Upper lobe of right lung (tissue), 1 donor: ENCODE measurements around the gene D2HGDH. TPM values are rescaled to one million over a fixed set of nuclear protein-coding genes. Genes with fewer than 3 reads are reported as not detected.

Experiments used
- ATAC-seq: fragments of 200-7000 bp; cut with Tn5 transposase; one replicate; pipeline ENCODE4 v1.9.1; 2020; ENCODE audit warnings: mild to moderate bottlenecking, moderate library complexity
- DNase-seq: peaks from one replicate; pipeline ENCODE4 v3.0.0-alpha.2; 2020
- H3K27ac ChIP-seq: fragments of 200-600 bp; one replicate; pipeline ENCODE4 v1.8.0; 2022
- H3K27me3 ChIP-seq: fragments of 200-600 bp; one replicate; pipeline ENCODE4 v1.8.0; 2022; ENCODE audit warnings: mild to moderate bottlenecking
- H3K36me3 ChIP-seq: fragments of 200-600 bp; one replicate; pipeline ENCODE4 v1.8.0; 2022
- H3K4me1 ChIP-seq: fragments of 200-600 bp; one replicate; pipeline ENCODE4 v1.8.0; 2022
- H3K4me3 ChIP-seq: fragments of 200-600 bp; one replicate; pipeline ENCODE4 v1.8.0; 2022; ENCODE audit warnings: mild to moderate bottlenecking
- H3K9me3 ChIP-seq: fragments of 200-600 bp; one replicate; pipeline ENCODE4 v1.8.0; 2022
- intact Hi-C: fragments of 100-400 bp; cut with DNase I; formaldehyde crosslinking; loops from one replicate; pipeline ENCODE4 v1.11.0; 2022
- total RNA-seq: library from RNA; stranded (reverse); fragmentation: NEBNext Ultra II Directional; extraction: Animal tissue kit (Norgen Biotek cat#: 25700); gene quantifications from one replicate; pipeline ENCODE4 v1.2.1, GENCODE V29; 2021
- TF ChIP-seq, protein P1 (sequence below): fragments of 200-600 bp; IDR thresholded peaks from one replicate; pipeline ENCODE4 v1.8.0; 2022; ENCODE audit warnings: antibody characterized with exemption
- donor health status: DM: no; HTN: yes; CAD: no; lungs with severe emphysema.

D2HGDH gene
- total RNA-seq, 1 donor from 2014 or later: 28.8 TPM

DNA sequence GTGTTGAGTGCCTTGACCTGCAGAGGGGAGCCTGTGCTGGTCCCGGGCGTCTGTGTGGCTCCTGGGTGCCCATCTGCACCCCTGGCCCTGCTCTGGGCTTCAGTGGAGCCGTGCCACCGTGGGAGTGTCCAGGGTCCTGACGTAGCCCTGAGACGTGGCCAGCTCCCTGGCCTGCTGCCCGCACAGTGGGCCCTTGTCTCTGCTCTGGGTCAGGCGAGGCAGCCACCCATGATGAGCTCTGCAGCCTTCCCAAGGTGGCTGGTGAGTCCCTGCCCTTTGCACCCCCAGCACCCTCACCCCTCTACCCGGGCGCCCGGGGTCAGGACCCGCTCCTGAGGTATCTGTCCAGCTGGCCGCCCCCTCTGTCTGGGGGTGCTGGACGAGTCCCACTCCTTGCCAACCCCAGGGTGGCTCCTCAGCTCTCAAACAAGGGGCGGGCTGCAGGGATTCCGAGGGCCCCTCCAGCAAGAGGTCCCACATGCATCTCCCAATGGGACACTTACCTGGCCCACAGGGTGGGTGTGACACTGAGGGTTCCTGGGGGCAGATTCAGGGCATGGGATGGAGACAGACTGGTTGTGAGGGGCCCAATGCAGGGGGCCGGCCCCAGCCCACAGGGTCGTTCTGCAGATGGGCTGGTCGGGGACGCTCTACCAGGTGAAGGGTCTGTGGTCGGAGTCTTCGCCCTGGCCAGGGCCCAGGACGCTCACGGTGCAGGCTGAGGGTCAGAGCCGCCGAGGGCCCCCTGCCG, 76.9 kb downstream of the D2HGDH start:
- Histone ChIP-seq H3K9me3 (no peaks in the 10 kb centered on the region), H3K36me3 (no peaks in the 10 kb centered on the region), H3K4me3 (no peak overlapping the region), H3K27ac (no peak overlapping the region), H3K4me1 (no peaks in the 10 kb centered on the region), H3K27me3 (no peaks in the 10 kb centered on the region)
- ATAC-seq: no peak
- TF ChIP-seq, protein P1, sequence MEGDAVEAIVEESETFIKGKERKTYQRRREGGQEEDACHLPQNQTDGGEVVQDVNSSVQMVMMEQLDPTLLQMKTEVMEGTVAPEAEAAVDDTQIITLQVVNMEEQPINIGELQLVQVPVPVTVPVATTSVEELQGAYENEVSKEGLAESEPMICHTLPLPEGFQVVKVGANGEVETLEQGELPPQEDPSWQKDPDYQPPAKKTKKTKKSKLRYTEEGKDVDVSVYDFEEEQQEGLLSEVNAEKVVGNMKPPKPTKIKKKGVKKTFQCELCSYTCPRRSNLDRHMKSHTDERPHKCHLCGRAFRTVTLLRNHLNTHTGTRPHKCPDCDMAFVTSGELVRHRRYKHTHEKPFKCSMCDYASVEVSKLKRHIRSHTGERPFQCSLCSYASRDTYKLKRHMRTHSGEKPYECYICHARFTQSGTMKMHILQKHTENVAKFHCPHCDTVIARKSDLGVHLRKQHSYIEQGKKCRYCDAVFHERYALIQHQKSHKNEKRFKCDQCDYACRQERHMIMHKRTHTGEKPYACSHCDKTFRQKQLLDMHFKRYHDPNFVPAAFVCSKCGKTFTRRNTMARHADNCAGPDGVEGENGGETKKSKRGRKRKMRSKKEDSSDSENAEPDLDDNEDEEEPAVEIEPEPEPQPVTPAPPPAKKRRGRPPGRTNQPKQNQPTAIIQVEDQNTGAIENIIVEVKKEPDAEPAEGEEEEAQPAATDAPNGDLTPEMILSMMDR: no peak
- peak; percentile 63 for DNase-seq
- intact Hi-C loops: no loop called here

DNA sequence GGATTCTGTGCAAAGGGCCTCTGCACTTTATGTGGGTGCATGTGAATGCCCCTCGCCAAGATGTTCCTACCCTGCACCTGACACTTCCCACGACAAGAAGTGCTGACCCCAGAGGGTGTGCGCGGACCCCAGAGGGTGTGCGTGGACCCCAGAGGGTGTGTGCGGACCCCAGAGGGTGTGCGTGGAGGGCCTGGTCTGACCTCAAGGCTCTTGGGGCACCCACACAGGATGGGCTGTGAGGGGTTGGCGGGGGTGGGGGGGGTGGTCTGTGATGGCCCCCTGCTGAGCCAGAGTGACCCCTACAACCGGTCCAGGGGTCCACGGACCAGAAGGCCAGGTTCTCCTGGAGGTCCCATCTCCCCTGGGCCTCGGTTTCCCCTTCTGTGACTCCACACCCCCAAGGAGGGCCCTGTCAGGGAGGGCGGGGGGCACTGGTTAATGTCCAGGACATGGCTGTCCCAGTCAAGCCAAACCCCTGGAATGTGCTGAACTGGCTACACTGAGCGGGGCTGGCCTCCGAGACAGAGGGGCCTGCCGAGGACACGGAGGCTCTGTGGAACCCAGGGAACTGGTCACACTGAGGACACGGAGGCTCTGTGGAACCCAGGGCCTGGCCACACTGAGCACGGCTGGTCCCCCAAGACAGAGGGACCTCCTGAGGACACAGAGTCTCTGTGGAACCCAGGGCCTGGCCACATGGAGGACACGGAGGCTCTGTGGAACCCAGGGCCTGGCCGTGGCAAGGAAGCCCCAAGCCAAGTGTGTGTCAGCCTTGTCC, 77.7 kb downstream of the D2HGDH start:
- ATAC-seq: no peak
- no peak overlapping the region for H3K4me3 ChIP-seq
- no peaks in the 10 kb centered on the region for H3K36me3 ChIP-seq
- no peak overlapping the region for H3K27ac ChIP-seq
- no peaks in the 10 kb centered on the region for H3K27me3 ChIP-seq
- no peaks in the 10 kb centered on the region for H3K4me1 ChIP-seq
- intact Hi-C loops: no loop called here
- TF ChIP-seq, protein P1: no peak
- peak; percentile 57 for DNase-seq
- H3K9me3 ChIP-seq: no peaks in the 10 kb centered on the region

DNA sequence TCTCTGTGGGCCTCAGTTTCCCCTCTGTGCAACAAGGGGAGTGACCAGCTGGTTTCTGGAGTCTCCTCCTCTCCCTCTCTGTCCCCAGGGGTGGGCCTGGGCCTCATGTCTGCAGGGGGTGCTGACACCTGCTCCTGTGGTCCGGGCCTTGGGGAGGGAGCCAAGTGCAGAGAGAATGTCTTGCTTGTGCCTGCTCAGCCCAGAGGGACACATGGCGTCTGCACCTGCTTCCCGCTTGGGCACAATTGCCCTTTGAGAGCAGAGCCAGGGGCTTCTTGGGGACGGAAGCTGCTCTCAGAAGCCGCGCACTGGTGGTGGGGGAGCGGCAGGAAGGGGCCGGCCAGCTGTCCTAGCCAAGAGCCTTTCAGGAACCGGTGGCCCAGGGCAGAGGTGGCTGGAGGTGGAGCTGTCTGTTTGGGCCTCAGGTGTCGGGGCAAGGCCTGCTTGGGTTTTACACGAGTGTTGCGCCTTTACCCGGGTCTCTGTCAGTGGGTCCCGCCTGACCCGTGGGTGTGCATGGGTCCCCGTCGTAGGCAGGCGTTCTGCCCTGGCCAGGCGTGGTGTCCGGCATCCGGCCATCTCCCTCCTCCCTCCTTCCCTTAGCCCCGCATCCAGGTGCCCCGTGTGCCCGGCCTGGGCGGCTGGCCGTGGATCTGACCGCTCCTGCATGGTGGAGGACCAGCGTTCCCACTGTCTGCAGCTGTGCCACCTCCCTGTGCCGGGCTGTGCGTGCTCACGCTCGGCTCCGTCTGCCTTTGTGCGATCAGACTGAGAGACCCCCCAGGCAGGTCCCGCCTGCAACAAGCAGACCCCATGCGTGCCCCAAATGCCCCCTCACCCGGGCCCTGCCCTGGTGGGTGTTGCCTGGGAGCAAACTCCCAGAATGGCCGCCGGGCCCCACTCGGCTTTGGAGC, 78.6 kb downstream of the D2HGDH start:
- intact Hi-C loops: no loop called here
- peak; percentile 66 for DNase-seq
- H3K4me1 ChIP-seq: no peaks in the 10 kb centered on the region

DNA sequence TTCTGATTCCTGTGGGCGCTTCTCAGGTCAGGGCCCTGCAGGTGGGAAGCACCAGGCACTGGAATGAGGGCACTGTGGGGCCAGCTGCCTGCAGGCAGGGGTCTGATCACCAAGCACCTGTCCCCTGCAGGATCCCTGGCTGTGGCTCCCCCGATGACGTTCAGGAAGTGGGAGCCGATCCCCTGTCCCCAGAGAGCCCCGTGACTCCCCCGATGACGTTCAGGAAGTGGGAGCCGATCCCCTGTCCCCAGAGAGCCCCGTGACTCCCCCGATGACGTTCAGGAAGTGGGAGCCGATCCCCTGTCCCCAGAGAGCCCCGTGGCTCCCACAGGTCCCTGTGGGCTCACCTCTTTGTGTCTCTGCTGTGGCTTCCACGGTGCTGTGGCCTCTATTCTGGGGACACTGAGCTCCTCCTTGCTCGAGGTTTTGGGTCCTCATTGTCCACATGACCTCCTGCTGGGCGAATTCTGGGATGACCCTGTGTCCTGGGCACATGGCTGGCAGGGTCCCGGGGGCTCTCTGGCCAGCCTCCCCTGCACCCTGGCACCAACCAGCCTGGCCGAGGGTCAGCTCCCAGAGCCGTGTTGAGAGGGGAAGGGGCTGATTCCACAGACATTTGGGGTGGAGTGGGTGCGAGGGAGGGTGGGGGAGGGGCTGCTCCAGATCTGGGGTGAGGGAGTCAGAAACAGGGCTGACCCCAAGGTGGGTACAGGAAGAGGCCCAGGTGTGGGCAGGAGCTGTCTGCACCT, 79.4 kb downstream of the D2HGDH start:
- H3K27ac ChIP-seq: no peak overlapping the region
- no peaks in the 10 kb centered on the region for H3K27me3 ChIP-seq
- H3K4me1 ChIP-seq: no peaks in the 10 kb centered on the region
- H3K9me3 ChIP-seq: no peaks in the 10 kb centered on the region
- intact Hi-C loops: no loop called here
- H3K36me3 ChIP-seq: no peaks in the 10 kb centered on the region
- H3K4me3 ChIP-seq: no peak overlapping the region
- DNase-seq (peak; percentile 34), ATAC-seq (no peak)
- TF ChIP-seq, protein P1: no peak

More for the DNA sequence above, 78.6 kb downstream of the D2HGDH start:
- TF ChIP-seq, protein P1: no peak
- ATAC-seq: no peak
- no peaks in the 10 kb centered on the region for H3K27me3 ChIP-seq
- no peaks in the 10 kb centered on the region for H3K9me3 ChIP-seq
- no peaks in the 10 kb centered on the region for H3K36me3 ChIP-seq
- no peak overlapping the region for H3K4me3 ChIP-seq
- no peak overlapping the region for H3K27ac ChIP-seq

DNA sequence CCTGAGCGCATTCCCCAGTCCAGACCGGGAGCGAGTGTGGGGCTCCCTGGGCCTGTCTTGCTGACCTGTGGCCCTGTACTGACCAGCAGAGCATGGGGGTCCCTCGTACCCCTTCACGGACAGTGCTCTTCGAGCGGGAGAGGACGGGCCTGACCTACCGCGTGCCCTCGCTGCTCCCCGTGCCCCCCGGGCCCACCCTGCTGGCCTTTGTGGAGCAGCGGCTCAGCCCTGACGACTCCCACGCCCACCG, 79.9 kb downstream of the D2HGDH start:
- ATAC-seq: no peak
- Histone ChIP-seq H3K36me3 (no peaks in the 10 kb centered on the region), H3K4me1 (no peaks in the 10 kb centered on the region), H3K9me3 (no peaks in the 10 kb centered on the region), H3K27ac (no peak overlapping the region), H3K27me3 (no peaks in the 10 kb centered on the region), H3K4me3 (no peak overlapping the region)
- no peak for DNase-seq
- intact Hi-C loops: no loop called here
- TF ChIP-seq, protein P1: no peak
